WTC11 (cell line): ENCODE measurements around the gene PGGT1B. TPM values are rescaled to one million over a fixed set of nuclear protein-coding genes. Genes with fewer than 3 reads are reported as not detected.
A peak's percentile ranks its signal among the peaks of the same experiment; 100 is the strongest.

Experiments
- ATAC-seq: fragments of 200-7000 bp; cut with Tn5 transposase; 2 replicates; pipeline ENCODE4 v1.10.0; 2021; ENCODE audit warnings: mild to moderate bottlenecking, moderate library complexity
- CTCF ChIA-PET: fragments of 300-600 bp; sonication (Branson Sonifier 250); formaldehyde crosslinking; loops from one replicate; lab custom pipeline; 2021; ENCODE audit warnings: antibody characterized with exemption; lab: Charles Lee
- POLR2A ChIA-PET: fragments of 350-600 bp; sonication (Branson Sonifier 250); formaldehyde crosslinking; loops from one replicate; lab custom pipeline; 2021; ENCODE audit warnings: antibody characterized with exemption; lab: Charles Lee
- DNase-seq: peaks from one replicate; pipeline ENCODE4 v3.0.0; 2021; ENCODE audit warnings: low spot score
- H3K27ac Mint-ChIP-seq: 2 replicates; pipeline ENCODE4 v1.8.0; 2021; ENCODE audit warnings: mixed read lengths
- H3K27me3 Mint-ChIP-seq: 2 replicates; pipeline ENCODE4 v1.8.0; 2021; ENCODE audit warnings: low read depth, mild to moderate bottlenecking, moderate library complexity, mixed read lengths
- H3K36me3 Mint-ChIP-seq: 2 replicates; pipeline ENCODE4 v1.8.0; 2021; ENCODE audit warnings: mixed read lengths
- H3K4me1 Mint-ChIP-seq: 2 replicates; pipeline ENCODE4 v1.8.0; 2022; ENCODE audit warnings: mixed read lengths
- H3K4me3 Mint-ChIP-seq: 2 replicates; pipeline ENCODE4 v1.8.0; 2021; ENCODE audit warnings: mild to moderate bottlenecking, moderate library complexity, mixed read lengths
- H3K9me3 Mint-ChIP-seq: 2 replicates; pipeline ENCODE4 v1.8.0; 2021; ENCODE audit warnings: mixed read lengths
- CBFB ChIP-seq: sonication (generic); formaldehyde crosslinking; IDR thresholded peaks from 2 replicates; pipeline ENCODE4 v1.8.1; 2022; ENCODE audit warnings: mild to moderate bottlenecking, low read depth, missing genetic modification reagents
- FOXP1 ChIP-seq: sonication (generic); formaldehyde crosslinking; IDR thresholded peaks from 2 replicates; pipeline ENCODE4 v1.8.0; 2022; ENCODE audit warnings: missing genetic modification reagents, mild to moderate bottlenecking, moderate library complexity, borderline replicate concordance
- JAZF1 ChIP-seq: fragments of 250-450 bp; sonication (Bioruptor Pico); IDR thresholded peaks from 2 replicates; pipeline ENCODE4 v1.9.0; 2021; ENCODE audit warnings: moderate library complexity, mild to moderate bottlenecking, inconsistent platforms
- NFATC4 ChIP-seq: fragments of 250-450 bp; sonication (Bioruptor Pico); IDR thresholded peaks from 2 replicates; pipeline ENCODE4 v1.9.0; 2021; ENCODE audit warnings: mild to moderate bottlenecking
- NFYB ChIP-seq: sonication (generic); formaldehyde crosslinking; conservative IDR thresholded peaks from 2 replicates; pipeline ENCODE4 v1.8.0; 2022; ENCODE audit warnings: low read depth, missing genetic modification reagents
- NR3C1 ChIP-seq: sonication (generic); formaldehyde crosslinking; conservative IDR thresholded peaks from 2 replicates; pipeline ENCODE4 v1.8.1; 2023; ENCODE audit warnings: low read depth, mild to moderate bottlenecking, missing genetic modification reagents
- ZNF138 ChIP-seq: sonication (generic); formaldehyde crosslinking; conservative IDR thresholded peaks from 2 replicates; pipeline ENCODE4 v1.8.1; 2022; ENCODE audit warnings: mild to moderate bottlenecking, moderate library complexity, missing genetic modification reagents
- ZNF232 ChIP-seq: sonication (generic); formaldehyde crosslinking; IDR thresholded peaks from 2 replicates; pipeline ENCODE4 v1.8.0; 2022; ENCODE audit warnings: mild to moderate bottlenecking, missing genetic modification reagents
- ZNF317 ChIP-seq: sonication (generic); formaldehyde crosslinking; IDR thresholded peaks from 2 replicates; pipeline ENCODE4 v1.8.1; 2023; ENCODE audit warnings: low read depth, mild to moderate bottlenecking, moderate library complexity, missing genetic modification reagents, borderline replicate concordance
- total RNA-seq: library from RNA; stranded (reverse); gene quantifications from 3 replicates; pipeline ENCODE4 v1.2.3, GENCODE V29; 2021
- TF ChIP-seq, protein P1 (sequence below): sonication (generic); formaldehyde crosslinking; IDR thresholded peaks from 2 replicates; pipeline ENCODE4 v1.8.1; 2023; ENCODE audit warnings: mild to moderate bottlenecking, missing genetic modification reagents, moderate library complexity
- TF ChIP-seq, protein P2 (sequence below): sonication (generic); formaldehyde crosslinking; IDR thresholded peaks from 2 replicates; pipeline ENCODE4 v1.8.0; 2023; ENCODE audit warnings: mild to moderate bottlenecking, missing genetic modification reagents
- TF ChIP-seq, protein P3 (sequence below): sonication (generic); formaldehyde crosslinking; IDR thresholded peaks from 2 replicates; pipeline ENCODE4 v1.8.1; 2022; ENCODE audit warnings: mild to moderate bottlenecking, moderate library complexity, missing genetic modification reagents
- TF ChIP-seq, protein P4 (sequence below): fragments of 200-600 bp; IDR thresholded peaks from 2 replicates; pipeline ENCODE4 v1.8.0; 2022; ENCODE audit warnings: antibody characterized with exemption
- TF ChIP-seq, protein P5 (sequence below): sonication (generic); formaldehyde crosslinking; IDR thresholded peaks from 2 replicates; pipeline ENCODE4 v1.8.0; 2022; ENCODE audit warnings: missing genetic modification reagents
- TF ChIP-seq, protein P6 (sequence below): fragments of 250-450 bp; sonication (Bioruptor Pico); conservative IDR thresholded peaks from 2 replicates; pipeline ENCODE4 v1.9.0; 2021; ENCODE audit warnings: mild to moderate bottlenecking
- TF ChIP-seq, protein P7 (sequence below): sonication (generic); formaldehyde crosslinking; IDR thresholded peaks from 2 replicates; pipeline ENCODE4 v1.8.1; 2023; ENCODE audit warnings: mild to moderate bottlenecking, moderate library complexity, missing genetic modification reagents
- TF ChIP-seq, protein P8 (sequence below): sonication (generic); formaldehyde crosslinking; IDR thresholded peaks from 2 replicates; pipeline ENCODE4 v1.8.1; 2022; ENCODE audit warnings: low read depth, mild to moderate bottlenecking, moderate library complexity, missing genetic modification reagents, borderline replicate concordance

Gene PGGT1B
- total RNA-seq, 1 experiment from 2014 or later = 43.0 TPM

DNA sequence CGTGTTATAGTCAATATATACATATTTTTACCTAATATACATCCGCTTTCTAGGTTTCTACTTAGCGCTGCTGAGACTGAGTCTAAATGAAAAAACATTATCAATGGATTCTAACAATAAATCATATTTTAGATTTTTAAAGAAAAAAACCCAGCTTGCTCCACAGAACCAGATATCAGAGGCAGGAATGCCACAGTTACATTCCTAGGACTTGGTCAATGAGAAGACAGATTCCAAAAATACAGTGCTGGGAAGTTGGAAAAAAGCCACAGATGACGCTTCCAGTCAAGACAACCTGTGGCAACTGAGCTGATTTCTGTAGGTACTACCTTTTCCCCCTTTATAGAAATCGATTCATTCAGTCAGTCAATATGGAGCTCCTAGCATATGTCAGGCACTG, 34.4 kb upstream of the PGGT1B start (continued):
- TF ChIP-seq, protein P1, sequence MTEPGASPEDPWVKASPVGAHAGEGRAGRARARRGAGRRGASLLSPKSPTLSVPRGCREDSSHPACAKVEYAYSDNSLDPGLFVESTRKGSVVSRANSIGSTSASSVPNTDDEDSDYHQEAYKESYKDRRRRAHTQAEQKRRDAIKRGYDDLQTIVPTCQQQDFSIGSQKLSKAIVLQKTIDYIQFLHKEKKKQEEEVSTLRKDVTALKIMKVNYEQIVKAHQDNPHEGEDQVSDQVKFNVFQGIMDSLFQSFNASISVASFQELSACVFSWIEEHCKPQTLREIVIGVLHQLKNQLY (CRISPR knock-in tag) = no peak
- TF ChIP-seq, protein P2, sequence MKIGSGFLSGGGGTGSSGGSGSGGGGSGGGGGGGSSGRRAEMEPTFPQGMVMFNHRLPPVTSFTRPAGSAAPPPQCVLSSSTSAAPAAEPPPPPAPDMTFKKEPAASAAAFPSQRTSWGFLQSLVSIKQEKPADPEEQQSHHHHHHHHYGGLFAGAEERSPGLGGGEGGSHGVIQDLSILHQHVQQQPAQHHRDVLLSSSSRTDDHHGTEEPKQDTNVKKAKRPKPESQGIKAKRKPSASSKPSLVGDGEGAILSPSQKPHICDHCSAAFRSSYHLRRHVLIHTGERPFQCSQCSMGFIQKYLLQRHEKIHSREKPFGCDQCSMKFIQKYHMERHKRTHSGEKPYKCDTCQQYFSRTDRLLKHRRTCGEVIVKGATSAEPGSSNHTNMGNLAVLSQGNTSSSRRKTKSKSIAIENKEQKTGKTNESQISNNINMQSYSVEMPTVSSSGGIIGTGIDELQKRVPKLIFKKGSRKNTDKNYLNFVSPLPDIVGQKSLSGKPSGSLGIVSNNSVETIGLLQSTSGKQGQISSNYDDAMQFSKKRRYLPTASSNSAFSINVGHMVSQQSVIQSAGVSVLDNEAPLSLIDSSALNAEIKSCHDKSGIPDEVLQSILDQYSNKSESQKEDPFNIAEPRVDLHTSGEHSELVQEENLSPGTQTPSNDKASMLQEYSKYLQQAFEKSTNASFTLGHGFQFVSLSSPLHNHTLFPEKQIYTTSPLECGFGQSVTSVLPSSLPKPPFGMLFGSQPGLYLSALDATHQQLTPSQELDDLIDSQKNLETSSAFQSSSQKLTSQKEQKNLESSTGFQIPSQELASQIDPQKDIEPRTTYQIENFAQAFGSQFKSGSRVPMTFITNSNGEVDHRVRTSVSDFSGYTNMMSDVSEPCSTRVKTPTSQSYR = no peak
- no peak for TF ChIP-seq JAZF1 (CRISPR knock-in tag)
- TF ChIP-seq, protein P3, sequence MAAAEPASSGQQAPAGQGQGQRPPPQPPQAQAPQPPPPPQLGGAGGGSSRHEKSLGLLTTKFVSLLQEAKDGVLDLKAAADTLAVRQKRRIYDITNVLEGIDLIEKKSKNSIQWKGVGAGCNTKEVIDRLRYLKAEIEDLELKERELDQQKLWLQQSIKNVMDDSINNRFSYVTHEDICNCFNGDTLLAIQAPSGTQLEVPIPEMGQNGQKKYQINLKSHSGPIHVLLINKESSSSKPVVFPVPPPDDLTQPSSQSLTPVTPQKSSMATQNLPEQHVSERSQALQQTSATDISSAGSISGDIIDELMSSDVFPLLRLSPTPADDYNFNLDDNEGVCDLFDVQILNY (CRISPR knock-in tag) = no peak
- no peak for TF ChIP-seq ZNF232 (CRISPR knock-in tag)
- no peak for TF ChIP-seq FOXP1 (CRISPR knock-in tag)
- TF ChIP-seq ZNF317 (CRISPR knock-in tag) = no peak
- TF ChIP-seq, protein P4, sequence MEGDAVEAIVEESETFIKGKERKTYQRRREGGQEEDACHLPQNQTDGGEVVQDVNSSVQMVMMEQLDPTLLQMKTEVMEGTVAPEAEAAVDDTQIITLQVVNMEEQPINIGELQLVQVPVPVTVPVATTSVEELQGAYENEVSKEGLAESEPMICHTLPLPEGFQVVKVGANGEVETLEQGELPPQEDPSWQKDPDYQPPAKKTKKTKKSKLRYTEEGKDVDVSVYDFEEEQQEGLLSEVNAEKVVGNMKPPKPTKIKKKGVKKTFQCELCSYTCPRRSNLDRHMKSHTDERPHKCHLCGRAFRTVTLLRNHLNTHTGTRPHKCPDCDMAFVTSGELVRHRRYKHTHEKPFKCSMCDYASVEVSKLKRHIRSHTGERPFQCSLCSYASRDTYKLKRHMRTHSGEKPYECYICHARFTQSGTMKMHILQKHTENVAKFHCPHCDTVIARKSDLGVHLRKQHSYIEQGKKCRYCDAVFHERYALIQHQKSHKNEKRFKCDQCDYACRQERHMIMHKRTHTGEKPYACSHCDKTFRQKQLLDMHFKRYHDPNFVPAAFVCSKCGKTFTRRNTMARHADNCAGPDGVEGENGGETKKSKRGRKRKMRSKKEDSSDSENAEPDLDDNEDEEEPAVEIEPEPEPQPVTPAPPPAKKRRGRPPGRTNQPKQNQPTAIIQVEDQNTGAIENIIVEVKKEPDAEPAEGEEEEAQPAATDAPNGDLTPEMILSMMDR = no peak
- no peak for TF ChIP-seq NFYB
- no peak for TF ChIP-seq NR3C1 (CRISPR knock-in tag)
- TF ChIP-seq, protein P5, sequence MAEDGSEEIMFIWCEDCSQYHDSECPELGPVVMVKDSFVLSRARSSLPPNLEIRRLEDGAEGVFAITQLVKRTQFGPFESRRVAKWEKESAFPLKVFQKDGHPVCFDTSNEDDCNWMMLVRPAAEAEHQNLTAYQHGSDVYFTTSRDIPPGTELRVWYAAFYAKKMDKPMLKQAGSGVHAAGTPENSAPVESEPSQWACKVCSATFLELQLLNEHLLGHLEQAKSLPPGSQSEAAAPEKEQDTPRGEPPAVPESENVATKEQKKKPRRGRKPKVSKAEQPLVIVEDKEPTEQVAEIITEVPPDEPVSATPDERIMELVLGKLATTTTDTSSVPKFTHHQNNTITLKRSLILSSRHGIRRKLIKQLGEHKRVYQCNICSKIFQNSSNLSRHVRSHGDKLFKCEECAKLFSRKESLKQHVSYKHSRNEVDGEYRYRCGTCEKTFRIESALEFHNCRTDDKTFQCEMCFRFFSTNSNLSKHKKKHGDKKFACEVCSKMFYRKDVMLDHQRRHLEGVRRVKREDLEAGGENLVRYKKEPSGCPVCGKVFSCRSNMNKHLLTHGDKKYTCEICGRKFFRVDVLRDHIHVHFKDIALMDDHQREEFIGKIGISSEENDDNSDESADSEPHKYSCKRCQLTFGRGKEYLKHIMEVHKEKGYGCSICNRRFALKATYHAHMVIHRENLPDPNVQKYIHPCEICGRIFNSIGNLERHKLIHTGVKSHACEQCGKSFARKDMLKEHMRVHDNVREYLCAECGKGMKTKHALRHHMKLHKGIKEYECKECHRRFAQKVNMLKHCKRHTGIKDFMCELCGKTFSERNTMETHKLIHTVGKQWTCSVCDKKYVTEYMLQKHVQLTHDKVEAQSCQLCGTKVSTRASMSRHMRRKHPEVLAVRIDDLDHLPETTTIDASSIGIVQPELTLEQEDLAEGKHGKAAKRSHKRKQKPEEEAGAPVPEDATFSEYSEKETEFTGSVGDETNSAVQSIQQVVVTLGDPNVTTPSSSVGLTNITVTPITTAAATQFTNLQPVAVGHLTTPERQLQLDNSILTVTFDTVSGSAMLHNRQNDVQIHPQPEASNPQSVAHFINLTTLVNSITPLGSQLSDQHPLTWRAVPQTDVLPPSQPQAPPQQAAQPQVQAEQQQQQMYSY = no peak
- no peak for TF ChIP-seq NFATC4 (CRISPR knock-in tag)

DNA sequence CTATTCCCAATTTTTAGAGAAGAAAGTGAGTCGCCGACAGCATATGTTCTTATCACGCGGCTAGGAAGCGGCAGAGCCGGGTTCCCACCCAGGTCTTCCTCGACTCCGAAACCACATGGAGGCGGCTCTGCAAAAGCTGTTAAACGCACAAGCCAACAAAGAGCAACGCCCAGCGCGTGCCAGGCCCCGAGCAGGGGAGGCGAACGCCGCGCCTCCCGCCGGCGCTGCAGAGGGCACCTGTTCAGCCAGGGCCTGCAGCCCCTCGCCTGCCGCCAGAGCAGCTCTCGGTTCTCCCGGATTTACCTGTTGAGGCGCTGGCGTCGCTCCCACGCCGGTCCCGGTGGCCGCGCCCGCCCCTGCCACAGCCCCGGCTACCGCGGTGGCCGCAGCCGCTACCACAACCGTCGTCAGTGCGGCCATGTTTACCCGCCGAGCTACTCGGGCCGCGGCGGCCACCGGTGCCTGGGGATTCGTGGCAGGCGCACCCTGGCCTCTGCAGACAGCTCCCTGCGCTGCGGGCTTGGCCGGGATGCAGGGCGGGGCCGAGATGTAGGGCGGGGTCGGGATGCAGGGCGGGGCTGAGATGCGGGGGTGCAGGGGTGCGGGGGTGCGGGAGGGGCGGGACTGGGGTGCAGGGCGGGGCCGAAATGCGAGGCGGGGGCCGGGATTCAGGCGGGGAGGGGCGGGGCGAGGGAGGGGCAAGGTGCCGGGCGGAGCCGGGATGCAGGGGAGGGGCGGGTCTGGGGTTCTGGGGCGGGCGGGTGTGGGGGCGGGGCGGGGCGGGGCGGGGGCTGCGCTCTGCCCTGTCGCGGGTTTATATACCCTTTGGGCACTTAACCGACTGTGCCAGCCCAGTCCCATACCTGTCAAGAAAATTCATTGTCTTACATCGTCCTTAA, 33.7 kb upstream of the PGGT1B start, which contains the start of gene CCDC112:
Gene CCDC112, minus strand, starts transcription at position 531 of the 899 bp plus-strand sequence. Its CDS starts 111 bp downstream, at position 420.
- ChIA-PET CTCF (interaction anchor here (1.3 to 1.7 kb wide), 3 partner anchors 16 to 278 kb away, joined by 5 to 15 read pairs (median 5); no protein-coding TSS in a partner anchor), POLR2A (interaction anchor here (0.6 to 3.1 kb wide), 10 partner anchors 33 to 328 kb away, joined by 3 to 17 read pairs (median 3); partner anchors contain the start of genes FEM1C and TRIM36)
- Mint-ChIP-seq H3K4me1 (peaks cover 16% of the 10 kb centered on the region), H3K27me3 (peaks cover 5% of the 10 kb centered on the region), H3K9me3 (peaks cover 11% of the 10 kb centered on the region), H3K27ac (peak within 1 kb of the TSS; percentile 92; the same call in 1 of the 2 replicates), H3K4me3 (peak within 1 kb of the TSS; percentile 98), H3K36me3 (peaks cover 11% of the 10 kb centered on the region)
- ATAC-seq (peak; percentile 96), DNase-seq (peak; percentile 88)
- TF ChIP-seq, protein P6, sequence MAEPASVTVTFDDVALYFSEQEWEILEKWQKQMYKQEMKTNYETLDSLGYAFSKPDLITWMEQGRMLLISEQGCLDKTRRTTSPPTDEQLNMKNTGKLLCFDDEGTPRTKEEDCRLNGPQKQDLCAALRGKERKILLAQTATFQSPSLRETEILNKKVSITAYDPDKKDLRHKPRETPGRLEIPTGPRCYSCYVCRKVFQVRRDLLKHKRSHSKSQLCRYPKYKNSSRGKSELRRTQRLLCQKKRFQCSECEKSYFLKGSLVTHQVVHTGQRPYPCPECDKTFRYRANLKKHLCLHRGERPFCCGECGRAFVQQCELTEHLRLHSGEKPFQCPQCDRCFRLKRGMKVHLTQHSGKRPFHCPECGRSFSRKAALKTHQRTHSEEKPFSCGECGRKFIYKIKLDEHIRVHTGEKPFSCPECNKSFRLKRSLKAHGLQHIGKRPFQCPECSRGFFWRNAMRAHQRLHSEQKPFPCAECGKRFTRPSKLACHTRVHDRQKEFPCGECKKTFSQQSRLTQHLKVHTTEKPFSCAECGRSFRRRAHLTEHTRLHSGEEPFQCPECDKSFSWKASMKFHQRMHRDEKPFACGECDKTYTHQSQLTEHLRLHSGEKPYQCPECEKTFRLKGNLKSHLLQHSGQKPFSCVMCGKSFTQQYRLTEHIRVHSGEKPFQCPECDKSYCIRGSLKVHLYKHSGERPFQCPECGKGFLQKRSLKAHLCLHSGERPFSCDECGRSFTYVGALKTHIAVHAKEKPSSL (CRISPR knock-in tag) = no peak
- TF ChIP-seq, protein P1 (CRISPR knock-in tag) = 0 out of 2 replicates have a peak, but pooled peaks have one; percentile 36
- TF ChIP-seq, protein P7, sequence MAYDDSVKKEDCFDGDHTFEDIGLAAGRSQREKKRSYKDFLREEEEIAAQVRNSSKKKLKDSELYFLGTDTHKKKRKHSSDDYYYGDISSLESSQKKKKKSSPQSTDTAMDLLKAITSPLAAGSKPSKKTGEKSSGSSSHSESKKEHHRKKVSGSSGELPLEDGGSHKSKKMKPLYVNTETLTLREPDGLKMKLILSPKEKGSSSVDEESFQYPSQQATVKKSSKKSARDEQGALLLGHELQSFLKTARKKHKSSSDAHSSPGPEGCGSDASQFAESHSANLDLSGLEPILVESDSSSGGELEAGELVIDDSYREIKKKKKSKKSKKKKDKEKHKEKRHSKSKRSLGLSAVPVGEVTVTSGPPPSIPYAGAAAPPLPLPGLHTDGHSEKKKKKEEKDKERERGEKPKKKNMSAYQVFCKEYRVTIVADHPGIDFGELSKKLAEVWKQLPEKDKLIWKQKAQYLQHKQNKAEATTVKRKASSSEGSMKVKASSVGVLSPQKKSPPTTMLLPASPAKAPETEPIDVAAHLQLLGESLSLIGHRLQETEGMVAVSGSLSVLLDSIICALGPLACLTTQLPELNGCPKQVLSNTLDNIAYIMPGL (CRISPR knock-in tag) = peak; percentile 95
- TF ChIP-seq, protein P8, sequence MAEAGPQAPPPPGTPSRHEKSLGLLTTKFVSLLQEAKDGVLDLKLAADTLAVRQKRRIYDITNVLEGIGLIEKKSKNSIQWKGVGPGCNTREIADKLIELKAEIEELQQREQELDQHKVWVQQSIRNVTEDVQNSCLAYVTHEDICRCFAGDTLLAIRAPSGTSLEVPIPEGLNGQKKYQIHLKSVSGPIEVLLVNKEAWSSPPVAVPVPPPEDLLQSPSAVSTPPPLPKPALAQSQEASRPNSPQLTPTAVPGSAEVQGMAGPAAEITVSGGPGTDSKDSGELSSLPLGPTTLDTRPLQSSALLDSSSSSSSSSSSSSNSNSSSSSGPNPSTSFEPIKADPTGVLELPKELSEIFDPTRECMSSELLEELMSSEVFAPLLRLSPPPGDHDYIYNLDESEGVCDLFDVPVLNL (CRISPR knock-in tag) = peak; percentile 50; the same call in 1 of the 2 replicates
- TF ChIP-seq ZNF138 (CRISPR knock-in tag) (no peak), CBFB (CRISPR knock-in tag) (no peak)
